Neural progenitor cell (in vitro differentiated cells): ENCODE data around the gene TSPAN3.

ENCODE experiments used
- CTCF ChIP-seq: fragments of 200-600 bp; sonication (generic); IDR thresholded peaks from 2 replicates; pipeline ENCODE4 v1.5.1; 2017; ENCODE audit warnings: antibody characterized with exemption, mild to moderate bottlenecking
- EZH2 ChIP-seq: fragments of 200-600 bp; sonication (generic); IDR thresholded peaks from 2 replicates; pipeline ENCODE4 v1.6.1; 2017; ENCODE audit warnings: antibody characterized with exemption, mild to moderate bottlenecking, moderate library complexity

- TF ChIP-seq EZH2 (no peak), CTCF (no peak)
Observed at GRCh38 chr15:77012868-77013267, 58.0 kb downstream of the TSPAN3 start.
